Measurements from ENCODE around the gene ADIPOR2.

DNA sequence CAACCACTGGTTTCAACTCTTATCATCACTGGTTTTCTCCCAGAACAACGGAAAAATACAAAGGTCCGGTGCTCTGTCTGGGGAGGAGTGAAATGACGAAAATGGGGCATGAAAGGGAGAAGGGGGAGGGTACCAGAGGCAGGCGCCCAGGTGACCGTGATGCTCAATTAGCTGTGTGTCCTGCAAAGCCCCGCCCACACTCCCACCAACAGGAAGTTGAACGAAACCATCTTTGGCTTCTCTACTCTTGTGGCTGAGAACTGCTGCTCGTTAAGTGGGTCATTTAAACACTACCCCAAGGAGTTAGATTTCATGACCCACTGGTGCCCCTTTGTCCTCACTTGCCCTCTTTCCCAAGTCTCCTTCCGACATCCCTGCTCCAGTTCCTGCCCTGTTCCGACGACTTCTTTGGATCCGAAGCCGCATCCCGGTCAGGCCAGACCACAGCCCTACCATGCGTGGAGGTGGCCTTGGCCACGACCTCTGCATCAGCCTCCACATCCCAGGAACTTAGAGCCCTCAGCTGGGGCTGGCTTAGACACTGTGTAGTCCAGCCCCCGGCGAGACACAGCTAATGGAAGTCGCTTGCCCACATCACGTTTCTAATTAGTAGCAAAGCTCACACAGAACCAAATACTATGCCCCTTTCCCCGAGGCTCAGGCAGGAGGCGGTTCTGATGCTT, 118.1 kb downstream of the ADIPOR2 start:
- TF ChIP-seq, protein P1, sequence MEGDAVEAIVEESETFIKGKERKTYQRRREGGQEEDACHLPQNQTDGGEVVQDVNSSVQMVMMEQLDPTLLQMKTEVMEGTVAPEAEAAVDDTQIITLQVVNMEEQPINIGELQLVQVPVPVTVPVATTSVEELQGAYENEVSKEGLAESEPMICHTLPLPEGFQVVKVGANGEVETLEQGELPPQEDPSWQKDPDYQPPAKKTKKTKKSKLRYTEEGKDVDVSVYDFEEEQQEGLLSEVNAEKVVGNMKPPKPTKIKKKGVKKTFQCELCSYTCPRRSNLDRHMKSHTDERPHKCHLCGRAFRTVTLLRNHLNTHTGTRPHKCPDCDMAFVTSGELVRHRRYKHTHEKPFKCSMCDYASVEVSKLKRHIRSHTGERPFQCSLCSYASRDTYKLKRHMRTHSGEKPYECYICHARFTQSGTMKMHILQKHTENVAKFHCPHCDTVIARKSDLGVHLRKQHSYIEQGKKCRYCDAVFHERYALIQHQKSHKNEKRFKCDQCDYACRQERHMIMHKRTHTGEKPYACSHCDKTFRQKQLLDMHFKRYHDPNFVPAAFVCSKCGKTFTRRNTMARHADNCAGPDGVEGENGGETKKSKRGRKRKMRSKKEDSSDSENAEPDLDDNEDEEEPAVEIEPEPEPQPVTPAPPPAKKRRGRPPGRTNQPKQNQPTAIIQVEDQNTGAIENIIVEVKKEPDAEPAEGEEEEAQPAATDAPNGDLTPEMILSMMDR (IDR thresholded peaks at IDR 0.05), result no peak
- TF ChIP-seq POLR2AphosphoS5 (IDR thresholded peaks at IDR 0.05; ENCODE audit: insufficient read depth in 1 of 2, low read depth in 1 of 2) (no peak), POLR2A (IDR thresholded peaks at IDR 0.05) (no peak)
